HL-60 (cell line): ENCODE results near the gene ANKRD39.

Experiments
- DNase-seq, 2 experiments: peaks; one replicate each; pipeline ENCODE4 v3.0.0-alpha.2; 2010 to 2020; ENCODE audit warnings: low read depth in 1 of 2, low spot score in 1 of 2
- H3K27ac ChIP-seq: fragments of 250-450 bp; sonication (Bioruptor Pico); replicated peaks from 2 replicates; pipeline ENCODE4 v1.5.1; 2020; ENCODE audit warnings: mild to moderate bottlenecking, moderate library complexity
- H3K27me3 ChIP-seq: fragments of 250-450 bp; sonication (Bioruptor Pico); 2 replicates; pipeline ENCODE4 v1.5.1; 2021; ENCODE audit warnings: mild to moderate bottlenecking, moderate library complexity; ENCODE audit not compliant: insufficient read depth, poor library complexity, severe bottlenecking
- H3K4me3 ChIP-seq: replicated peaks from 2 replicates; pipeline ENCODE4 v1.5.1; 2011; ENCODE audit warnings: mild to moderate bottlenecking, control low read depth, low read length; ENCODE audit not compliant: insufficient read depth
- CTCF ChIP-seq: IDR thresholded peaks from one replicate; pipeline ENCODE4 v1.5.1; 2011; ENCODE audit warnings: low read length, control low read depth, inconsistent platforms; ENCODE audit not compliant: insufficient read depth
- GABPA ChIP-seq: IDR thresholded peaks from 2 replicates; pipeline ENCODE4 v1.6.1; 2012; ENCODE audit warnings: low read depth
- POLR2AphosphoS5 ChIP-seq: IDR thresholded peaks from 2 replicates; pipeline ENCODE4 v1.6.1; 2012; ENCODE audit warnings: low read depth
- REST ChIP-seq: IDR thresholded peaks from 2 replicates; pipeline ENCODE4 v1.6.1; 2012; ENCODE audit warnings: low read depth; ENCODE audit not compliant: insufficient replicate concordance
- SPI1 ChIP-seq: IDR thresholded peaks from 2 replicates; pipeline ENCODE4 v1.6.1; 2012; ENCODE audit warnings: low read depth, mild to moderate bottlenecking, borderline replicate concordance

The ANKRD39 gene

GRCh38 chr2:96801786-96802595 lies 55.8 kb downstream of the ANKRD39 start:
- Histone ChIP-seq H3K27ac (no peak overlapping the region), H3K27me3 (no peaks in the 10 kb centered on the region), H3K4me3 (no peak overlapping the region)
- no peak for DNase-seq
- TF ChIP-seq REST (no peak), CTCF (no peak), SPI1 (no peak), GABPA (no peak), POLR2AphosphoS5 (no peak)

GRCh38 chr2:96801005-96801785 lies 56.6 kb downstream of the ANKRD39 start:
- Histone ChIP-seq H3K4me3 (no peak overlapping the region), H3K27me3 (no peaks in the 10 kb centered on the region), H3K27ac (no peak overlapping the region)
- TF ChIP-seq CTCF (peak; percentile 80), POLR2AphosphoS5 (no peak), GABPA (no peak)
- DNase-seq = peak; percentile 49 to 72

GRCh38 chr2:96800061-96801004 lies 57.5 kb downstream of the ANKRD39 start:
- Histone ChIP-seq H3K4me3 (no peak overlapping the region), H3K27me3 (no peaks in the 10 kb centered on the region), H3K27ac (no peak overlapping the region)
- DNase-seq = no peak
- TF ChIP-seq CTCF (no peak), GABPA (no peak), REST (no peak), POLR2AphosphoS5 (no peak), SPI1 (no peak)
